Adrenal gland (tissue), 12 donors: Measurements from ENCODE around the gene SLC19A1. TPM values are rescaled to one million over a fixed set of nuclear protein-coding genes. Genes with fewer than 3 reads are reported as not detected.

Source experiments
- DNase-seq, 7 donors: peaks; one replicate each; pipeline ENCODE4 v3.0.0-alpha.2; 2019 to 2020
- H3K27ac ChIP-seq, 5 donors: fragments of 200-600 bp; sonication (generic) in 4 of 5; 1 replicate in 3 of 5; 2 replicates in 2 of 5; pipeline versions ENCODE4 v1.5.1 to v1.8.0; 2016 to 2020; ENCODE audit warnings: mild to moderate bottlenecking in 1 of 5
- H3K27me3 ChIP-seq: fragments of 200-600 bp; 2 replicates; pipeline ENCODE4 v1.8.0; 2021
- H3K36me3 ChIP-seq, 2 donors: fragments of 200-600 bp; replicated peaks in 1 of 2; 1 replicate in 1 of 2; 2 replicates in 1 of 2; pipeline versions ENCODE4 v1.5.1 to v1.8.0; 2018 to 2022
- H3K4me1 ChIP-seq, 2 donors: fragments of 200-600 bp; replicated peaks in 1 of 2; 1 replicate in 1 of 2; 2 replicates in 1 of 2; pipeline versions ENCODE4 v1.5.1 to v1.8.0; 2018 to 2021
- H3K4me3 ChIP-seq, 4 donors: fragments of 200-600 bp; sonication (generic) in 3 of 4; one replicate each; pipeline ENCODE4 v1.5.1; 2016 to 2018
- H3K9me3 ChIP-seq, 3 donors: fragments of 200-600 bp; sonication (generic) in 1 of 3; replicated peaks in 1 of 3; 1 replicate in 2 of 3; 2 replicates in 1 of 3; pipeline versions ENCODE4 v1.5.1 to v1.8.0; 2016 to 2021
- POLR2A ChIP-seq, 2 donors: fragments of 450-650 bp; IDR thresholded peaks; one replicate each; pipeline ENCODE4 v1.6.1; 2017; ENCODE audit warnings: antibody characterized with exemption in 2 of 2, mild to moderate bottlenecking in 2 of 2, moderate library complexity in 1 of 2
- WGBS, 4 donors: extraction: QIAGEN DNeasy Blood & Tissue Kit in 2 of 4; methylation state at CpG; one replicate each; pipeline versions ENCODE4 v1.1.5 to v1.1.7; 2013 to 2017; 5-methylcytosine and 5-hydroxymethylcytosine counted together
- intact Hi-C, 2 donors: fragments of 100-400 bp; cut with DNase I; formaldehyde crosslinking; loops; one replicate each; pipeline versions ENCODE4 v1.14.1 to v1.15.0; 2022 to 2023
- polyA plus RNA-seq, 3 donors: library from polyadenylated mRNA; stranded (reverse); fragments of 200-250 nt in 2 of 3; fragments of 350-450 nt in 1 of 3; fragmentation: Illumina TruSeq in 1 of 3; extraction: RNeasy Lipid Tissue Mini Kit (QIAGEN cat#74804) in 1 of 3; gene quantifications; one replicate each; pipeline ENCODE4 v1.2.3, GENCODE V29; 2013 to 2014
- total RNA-seq, 9 donors: library from RNA; depleted of rRNA in 4 of 9; stranded (reverse); fragments of >200 nt in 4 of 9; fragments of 120-200 nt in 1 of 9; fragmentation: NEBNext Ultra II Directional in 1 of 9; extraction: Animal tissue kit (Norgen Biotek cat#: 25700) in 1 of 9; gene quantifications; one replicate each; pipeline versions ENCODE4 v1.1.0 to v1.2.4, GENCODE V29; 2013 to 2023
- TF ChIP-seq, protein P1 (sequence below), 6 experiments: fragments of 450-650 bp in 4 of 6; fragments of 200-600 bp in 2 of 6; sonication (generic) in 1 of 6; IDR thresholded peaks; 1 replicate in 5 of 6; 2 replicates in 1 of 6; pipeline versions ENCODE4 v1.5.1 to v1.8.0; 2016 to 2021; ENCODE audit warnings: antibody characterized with exemption in 6 of 6, mild to moderate bottlenecking in 2 of 6, moderate library complexity in 1 of 6
- donor health status: healthy with polysubstance abuse.
- donor health status: Bipolar disorder and iron deficiency.
- donor health status: DM: yes; HTN: yes; CAD: no.
- donor health status: DM: no; HTN: no; CAD: no.
- donor health status: DM: no; HTN: no; CAD: no.
- donor health status: DM: yes; HTN: yes; CAD: no.

SLC19A1 gene
- total and polyA plus RNA-seq, 12 donors: 1.7 to 21.2 (median 15.3) TPM

- Histone ChIP-seq H3K4me3 (no peak overlapping the region), H3K27ac (peak overlapping the region in 3 of 5 donors; percentile 16 to 75 (median 73)), H3K27me3 (no peaks in the 10 kb centered on the region), H3K9me3 (no peaks in the 10 kb centered on the region), H3K4me1 (peaks cover 8 to 13% of the 10 kb centered on the region in 2 donors), H3K36me3 (no peaks in the 10 kb centered on the region)
- peak in 2 of 7 donors; percentile 15 to 47 for DNase-seq
- intact Hi-C loops: no loop called here
- 90 to 98% (median 92%) methylated on average over 8 of the region's 8 CpGs for WGBS, 4 donors
- TF ChIP-seq, protein P1, sequence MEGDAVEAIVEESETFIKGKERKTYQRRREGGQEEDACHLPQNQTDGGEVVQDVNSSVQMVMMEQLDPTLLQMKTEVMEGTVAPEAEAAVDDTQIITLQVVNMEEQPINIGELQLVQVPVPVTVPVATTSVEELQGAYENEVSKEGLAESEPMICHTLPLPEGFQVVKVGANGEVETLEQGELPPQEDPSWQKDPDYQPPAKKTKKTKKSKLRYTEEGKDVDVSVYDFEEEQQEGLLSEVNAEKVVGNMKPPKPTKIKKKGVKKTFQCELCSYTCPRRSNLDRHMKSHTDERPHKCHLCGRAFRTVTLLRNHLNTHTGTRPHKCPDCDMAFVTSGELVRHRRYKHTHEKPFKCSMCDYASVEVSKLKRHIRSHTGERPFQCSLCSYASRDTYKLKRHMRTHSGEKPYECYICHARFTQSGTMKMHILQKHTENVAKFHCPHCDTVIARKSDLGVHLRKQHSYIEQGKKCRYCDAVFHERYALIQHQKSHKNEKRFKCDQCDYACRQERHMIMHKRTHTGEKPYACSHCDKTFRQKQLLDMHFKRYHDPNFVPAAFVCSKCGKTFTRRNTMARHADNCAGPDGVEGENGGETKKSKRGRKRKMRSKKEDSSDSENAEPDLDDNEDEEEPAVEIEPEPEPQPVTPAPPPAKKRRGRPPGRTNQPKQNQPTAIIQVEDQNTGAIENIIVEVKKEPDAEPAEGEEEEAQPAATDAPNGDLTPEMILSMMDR (IDR thresholded peaks at IDR 0.05): no peak
- TF ChIP-seq POLR2A (IDR thresholded peaks at IDR 0.05): no peak
Measured at GRCh38 chr21:45572231-45572630, 30.0 kb upstream of the SLC19A1 start.

- TF ChIP-seq, protein P1 (IDR thresholded peaks at IDR 0.05): no peak
- no peak for TF ChIP-seq POLR2A (IDR thresholded peaks at IDR 0.05)
- WGBS, 4 donors: 53 to 61% (median 59%) methylated on average over 15 of the region's 15 CpGs
- no peaks in the 10 kb centered on the region for H3K9me3 ChIP-seq
- intact Hi-C loops: no loop called here
- peak overlapping the region in 4 of 5 donors; percentile 15 to 75 (median 44) for H3K27ac ChIP-seq
- H3K36me3 ChIP-seq: no peaks in the 10 kb centered on the region
- peaks cover 8 to 13% of the 10 kb centered on the region in 2 donors for H3K4me1 ChIP-seq
- peak in 1 of 7 donors; percentile 19 for DNase-seq
- no peaks in the 10 kb centered on the region for H3K27me3 ChIP-seq
- no peak overlapping the region for H3K4me3 ChIP-seq
Measured at GRCh38 chr21:45571641-45572040, 29.4 kb upstream of the SLC19A1 start.

DNA sequence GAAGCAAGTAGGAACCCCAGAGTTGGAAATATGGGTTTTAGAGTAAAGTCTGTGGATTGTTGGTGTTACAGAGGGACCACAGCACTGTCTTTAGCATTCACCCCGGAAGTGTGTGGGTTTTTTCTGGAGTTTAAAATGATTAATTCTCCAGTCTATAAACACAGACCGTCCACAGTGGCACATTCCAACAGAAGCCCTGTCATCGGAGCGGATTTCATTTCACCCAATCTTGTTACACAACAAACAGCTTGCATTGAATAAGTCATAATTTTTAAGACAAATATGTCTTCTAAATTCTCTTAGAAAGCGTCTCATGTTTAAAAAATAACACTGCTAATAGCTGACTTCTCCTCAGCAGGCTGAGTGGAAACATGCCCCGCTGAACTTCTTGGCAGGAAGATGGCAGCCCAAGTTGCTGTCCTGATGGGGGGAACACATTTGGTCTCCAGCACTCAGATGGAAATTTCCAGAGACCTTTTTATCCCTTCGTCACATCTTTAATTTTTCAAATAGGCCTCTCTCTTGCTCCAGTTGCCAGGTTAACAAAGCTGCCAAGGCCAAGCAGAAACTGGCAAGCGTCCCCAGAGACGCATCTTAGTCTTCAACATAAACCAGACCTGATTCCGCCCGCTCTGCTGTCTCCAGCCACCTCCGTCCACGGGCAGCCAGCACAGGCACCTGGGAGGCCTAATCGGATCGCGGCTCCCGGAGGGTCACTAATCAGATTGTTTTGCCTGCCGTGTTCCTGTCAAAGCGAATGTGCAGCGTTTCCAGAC lies 28.8 kb upstream of the SLC19A1 start:
- peak; percentile 66 to 96 (median 74) for DNase-seq
- 33 to 51% (median 42%) methylated on average over 19 to 20 of the region's 20 CpGs for WGBS, 4 donors
- H3K36me3 ChIP-seq: no peaks in the 10 kb centered on the region
- peak in 1 of 2 donors; percentile 8 for TF ChIP-seq POLR2A (IDR thresholded peaks at IDR 0.05)
- TF ChIP-seq, protein P1 (IDR thresholded peaks at IDR 0.05): no peak
- H3K27me3 ChIP-seq: no peaks in the 10 kb centered on the region
- H3K4me1 ChIP-seq: peaks cover 8 to 13% of the 10 kb centered on the region in 2 donors
- H3K4me3 ChIP-seq: no peak overlapping the region
- H3K9me3 ChIP-seq: no peaks in the 10 kb centered on the region
- intact Hi-C loops: no loop called here
- peak overlapping the region in 3 of 5 donors; percentile 15 to 75 (median 73) for H3K27ac ChIP-seq

- 89 to 97% (median 93%) methylated on average over 7 of the region's 7 CpGs for WGBS, 4 donors
- H3K36me3 ChIP-seq: no peaks in the 10 kb centered on the region
- peaks cover 8 to 13% of the 10 kb centered on the region in 2 donors for H3K4me1 ChIP-seq
- peak in 1 of 7 donors; percentile 46 for DNase-seq
- no peak overlapping the region for H3K4me3 ChIP-seq
- H3K27ac ChIP-seq: peak overlapping the region in 2 of 5 donors; percentile 73 to 75
- TF ChIP-seq, protein P1 (IDR thresholded peaks at IDR 0.05): no peak
- no peak for TF ChIP-seq POLR2A (IDR thresholded peaks at IDR 0.05)
- no peaks in the 10 kb centered on the region for H3K9me3 ChIP-seq
- H3K27me3 ChIP-seq: no peaks in the 10 kb centered on the region
- intact Hi-C loops: no loop called here
Measured at GRCh38 chr21:45570071-45570470, 27.8 kb upstream of the SLC19A1 start.
